OCI-LY3 (cell line): ENCODE data around the gene GTF3C4.
"Not testable (repeated sequence)": the region's sequence is repeated elsewhere in the genome, so short reads cannot be mapped to it uniquely, and the experiment has no call there.

ENCODE experiments used
- H2AFZ ChIP-seq: fragments of 200-600, 300-600 bp; shearing (Covaris generic); 2 replicates; pipeline ENCODE4 v1.6.0; 2014; ENCODE audit warnings: antibody characterized with exemption, low read depth, low read length
- H3K27ac ChIP-seq: fragments of 200-600, 300-600 bp; sonication (generic); 2 replicates; pipeline ENCODE4 v1.5.1; 2014; ENCODE audit warnings: mild to moderate bottlenecking, low read length, moderate library complexity, mixed read lengths
- H3K27me3 ChIP-seq: fragments of 200-600, 300-600 bp; sonication (generic); 2 replicates; pipeline ENCODE4 v1.6.1; 2014; ENCODE audit warnings: low read depth, low read length, mixed read lengths
- H3K36me3 ChIP-seq: fragments of 200-600, 300-600 bp; sonication (generic); replicated peaks from 2 replicates; pipeline ENCODE3; 2014; ENCODE audit warnings: low read depth, low read length, mixed read lengths
- H3K4me1 ChIP-seq: fragments of 300-600, 200-600 bp; sonication (generic); 2 replicates; pipeline ENCODE4 v1.6.1; 2014; ENCODE audit warnings: low read length, mixed read lengths
- H3K4me2 ChIP-seq: fragments of 200-600, 300-600 bp; sonication (generic); 2 replicates; pipeline ENCODE4 v1.6.1; 2014; ENCODE audit warnings: low read length, mixed read lengths
- H3K4me3 ChIP-seq: fragments of 300-600, 200-600 bp; sonication (generic); 2 replicates; pipeline ENCODE4 v1.5.1; 2014; ENCODE audit warnings: antibody characterized with exemption, mild to moderate bottlenecking, low read length, moderate library complexity
- H3K79me2 ChIP-seq: fragments of 300-600, 200-600 bp; shearing (Covaris generic); 2 replicates; pipeline ENCODE4 v1.6.1; 2014; ENCODE audit warnings: mild to moderate bottlenecking, low read length, mixed read lengths
- H3K9ac ChIP-seq: fragments of 300-600, 200-600 bp; shearing (Covaris generic); 2 replicates; pipeline ENCODE4 v1.6.0; 2014; ENCODE audit warnings: mild to moderate bottlenecking, low read length, moderate library complexity
- H3K9me3 ChIP-seq: fragments of 200-600, 300-600 bp; shearing (Covaris generic); 2 replicates; pipeline ENCODE4 v1.6.1; 2014; ENCODE audit warnings: low read length, mixed read lengths; ENCODE audit not compliant: insufficient read depth
- H4K20me1 ChIP-seq: fragments of 200-600, 300-600 bp; sonication (generic); 2 replicates; pipeline ENCODE4 v1.6.1; 2016; ENCODE audit warnings: low read length, mixed read lengths; ENCODE audit not compliant: insufficient read depth
- EZH2phosphoT487 ChIP-seq: fragments of 200-600 bp; shearing (Covaris generic); IDR thresholded peaks from 2 replicates; pipeline ENCODE4 v1.6.1; 2018; ENCODE audit warnings: antibody characterized with exemption, mixed run types, low read depth
- TF ChIP-seq, protein P1 (sequence below): fragments of 200-600, 300-600 bp; sonication (generic); IDR thresholded peaks from 2 replicates; pipeline ENCODE4 v1.5.1; 2014; ENCODE audit warnings: antibody characterized with exemption, low read length, low read depth

Gene GTF3C4

DNA sequence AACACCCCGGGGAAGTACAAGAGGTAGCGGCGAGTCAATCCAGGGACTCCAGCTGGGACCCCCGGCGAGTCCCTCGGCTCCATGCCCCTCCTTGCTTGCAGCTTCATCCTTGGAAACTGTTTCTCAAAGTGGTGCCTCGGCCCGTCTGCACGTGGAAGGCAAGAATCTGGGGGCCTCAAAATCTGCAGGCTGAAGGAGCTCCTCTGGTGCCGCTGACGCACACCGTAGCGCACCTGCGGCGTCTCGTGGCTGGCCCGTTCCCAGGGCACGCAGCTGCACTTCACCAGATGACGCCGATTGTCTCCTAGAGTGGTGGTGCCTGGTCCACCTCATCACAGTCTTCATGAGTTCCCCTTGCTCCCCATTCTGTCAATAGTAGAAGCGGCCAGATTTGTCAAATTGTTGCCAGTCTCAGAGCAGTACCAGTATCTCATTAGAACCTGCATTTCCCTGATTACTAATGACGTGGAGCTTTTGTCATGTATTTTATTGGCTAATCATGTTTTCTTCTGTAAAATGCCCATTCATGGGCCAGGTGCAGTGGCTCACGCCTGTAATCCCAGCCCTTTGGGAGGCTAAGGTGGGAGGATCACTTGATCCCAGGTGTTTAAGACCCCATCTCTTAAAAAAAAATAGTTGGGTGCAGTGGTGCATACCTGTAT lies 38.6 kb downstream of the GTF3C4 start:
- Histone ChIP-seq H3K9me3 (no peaks in the 10 kb centered on the region), H4K20me1 (no peaks in the 10 kb centered on the region), H2AFZ (no peak overlapping the region), H3K36me3 (no peaks in the 10 kb centered on the region), H3K4me1 (no peaks in the 10 kb centered on the region), H3K27ac (no peak overlapping the region), H3K9ac (no peak overlapping the region), H3K4me2 (no peak overlapping the region), H3K27me3 (no peaks in the 10 kb centered on the region; the same call in 1 of the 2 replicates), H3K79me2 (no peaks in the 10 kb centered on the region), H3K4me3 (no peak overlapping the region)
- TF ChIP-seq, protein P1, sequence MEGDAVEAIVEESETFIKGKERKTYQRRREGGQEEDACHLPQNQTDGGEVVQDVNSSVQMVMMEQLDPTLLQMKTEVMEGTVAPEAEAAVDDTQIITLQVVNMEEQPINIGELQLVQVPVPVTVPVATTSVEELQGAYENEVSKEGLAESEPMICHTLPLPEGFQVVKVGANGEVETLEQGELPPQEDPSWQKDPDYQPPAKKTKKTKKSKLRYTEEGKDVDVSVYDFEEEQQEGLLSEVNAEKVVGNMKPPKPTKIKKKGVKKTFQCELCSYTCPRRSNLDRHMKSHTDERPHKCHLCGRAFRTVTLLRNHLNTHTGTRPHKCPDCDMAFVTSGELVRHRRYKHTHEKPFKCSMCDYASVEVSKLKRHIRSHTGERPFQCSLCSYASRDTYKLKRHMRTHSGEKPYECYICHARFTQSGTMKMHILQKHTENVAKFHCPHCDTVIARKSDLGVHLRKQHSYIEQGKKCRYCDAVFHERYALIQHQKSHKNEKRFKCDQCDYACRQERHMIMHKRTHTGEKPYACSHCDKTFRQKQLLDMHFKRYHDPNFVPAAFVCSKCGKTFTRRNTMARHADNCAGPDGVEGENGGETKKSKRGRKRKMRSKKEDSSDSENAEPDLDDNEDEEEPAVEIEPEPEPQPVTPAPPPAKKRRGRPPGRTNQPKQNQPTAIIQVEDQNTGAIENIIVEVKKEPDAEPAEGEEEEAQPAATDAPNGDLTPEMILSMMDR: no peak
- no peak for TF ChIP-seq EZH2phosphoT487

DNA sequence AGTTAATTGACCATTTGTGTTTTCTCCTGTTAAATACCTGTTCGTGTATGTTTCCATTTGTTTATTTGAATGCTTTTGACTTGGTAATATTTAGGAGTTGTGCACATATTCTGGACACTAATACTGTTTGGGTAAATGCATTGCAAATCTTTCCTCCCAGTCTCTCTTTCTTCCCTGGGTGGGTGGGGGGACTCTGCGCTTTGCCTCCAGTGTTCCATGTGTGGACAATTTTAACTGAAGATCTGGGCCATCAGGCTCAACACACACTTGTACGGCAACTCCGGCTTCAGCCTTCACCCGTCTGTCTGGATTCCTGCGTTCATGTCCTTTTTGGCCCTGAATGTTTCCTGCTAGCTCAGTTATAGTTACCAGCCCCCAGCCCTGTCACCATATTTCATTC lies 40.1 kb downstream of the GTF3C4 start:
- H3K4me1 ChIP-seq: no peaks in the 10 kb centered on the region

DNA sequence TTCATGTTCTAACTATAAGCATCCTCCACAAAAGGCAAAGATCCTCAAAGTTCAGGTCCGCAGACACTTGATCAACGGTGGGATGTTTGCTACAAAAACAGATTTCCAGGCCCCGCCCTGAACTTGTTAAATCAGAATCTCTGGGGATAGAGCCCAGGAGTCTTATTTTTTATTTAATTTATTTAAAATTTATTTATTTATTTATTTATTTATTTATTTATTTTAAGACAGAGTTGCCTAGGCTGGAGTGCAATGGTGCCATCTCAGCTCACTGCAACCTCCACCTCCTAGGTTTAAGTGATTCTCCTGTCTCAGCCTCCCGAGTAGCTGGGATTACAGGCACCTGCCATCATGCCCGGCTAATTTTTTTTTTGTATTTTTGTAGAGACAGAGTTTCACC lies 40.9 kb downstream of the GTF3C4 start:
- H3K36me3 ChIP-seq, H3K9ac ChIP-seq, H2AFZ ChIP-seq, H3K4me1 ChIP-seq, H4K20me1 ChIP-seq, H3K9me3 ChIP-seq, H3K27me3 ChIP-seq, H3K4me2 ChIP-seq, H3K27ac ChIP-seq, H3K79me2 ChIP-seq, H3K4me3 ChIP-seq: not testable (repeated sequence)

More for the DNA sequence above, 40.1 kb downstream of the GTF3C4 start:
- Histone ChIP-seq H3K9me3 (no peaks in the 10 kb centered on the region), H3K9ac (no peak overlapping the region), H2AFZ (no peak overlapping the region), H3K79me2 (no peaks in the 10 kb centered on the region), H3K4me3 (no peak overlapping the region), H3K27me3 (no peaks in the 10 kb centered on the region; the same call in 1 of the 2 replicates), H3K36me3 (no peaks in the 10 kb centered on the region), H3K27ac (no peak overlapping the region), H4K20me1 (no peaks in the 10 kb centered on the region), H3K4me2 (no peak overlapping the region)
- TF ChIP-seq, protein P1: no peak
- no peak for TF ChIP-seq EZH2phosphoT487

DNA sequence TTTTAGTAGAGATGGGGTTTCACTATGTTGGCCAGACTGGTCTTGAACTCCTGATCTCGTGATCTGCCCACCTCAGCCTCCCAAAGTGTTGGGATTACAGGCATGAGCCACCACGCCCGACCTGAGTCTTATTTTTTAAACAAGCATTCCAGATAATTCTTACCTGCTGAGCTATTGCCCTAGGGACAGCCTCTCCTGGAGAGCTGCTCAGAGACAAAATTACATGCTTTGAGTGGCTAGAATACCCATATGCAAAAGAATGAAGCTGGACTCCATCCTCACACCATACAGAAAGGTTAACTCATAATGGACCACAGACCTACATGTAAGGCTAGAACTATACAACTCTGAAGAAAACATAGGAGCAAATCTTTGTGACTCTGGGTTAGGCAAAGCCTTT lies 41.6 kb downstream of the GTF3C4 start:
- no peaks in the 10 kb centered on the region for H3K4me1 ChIP-seq
- H3K4me2 ChIP-seq: no peak overlapping the region
- H2AFZ ChIP-seq: no peak overlapping the region
- H3K36me3 ChIP-seq: no peaks in the 10 kb centered on the region
- no peak overlapping the region for H3K4me3 ChIP-seq
- H3K27ac ChIP-seq: no peak overlapping the region
- no peaks in the 10 kb centered on the region for H4K20me1 ChIP-seq
- H3K27me3 ChIP-seq: no peaks in the 10 kb centered on the region
- TF ChIP-seq EZH2phosphoT487: no peak
- TF ChIP-seq, protein P1: no peak
- no peaks in the 10 kb centered on the region for H3K9me3 ChIP-seq
- H3K79me2 ChIP-seq: no peaks in the 10 kb centered on the region
- H3K9ac ChIP-seq: no peak overlapping the region
